Measurements from ENCODE around the gene ITPR1.

DNA sequence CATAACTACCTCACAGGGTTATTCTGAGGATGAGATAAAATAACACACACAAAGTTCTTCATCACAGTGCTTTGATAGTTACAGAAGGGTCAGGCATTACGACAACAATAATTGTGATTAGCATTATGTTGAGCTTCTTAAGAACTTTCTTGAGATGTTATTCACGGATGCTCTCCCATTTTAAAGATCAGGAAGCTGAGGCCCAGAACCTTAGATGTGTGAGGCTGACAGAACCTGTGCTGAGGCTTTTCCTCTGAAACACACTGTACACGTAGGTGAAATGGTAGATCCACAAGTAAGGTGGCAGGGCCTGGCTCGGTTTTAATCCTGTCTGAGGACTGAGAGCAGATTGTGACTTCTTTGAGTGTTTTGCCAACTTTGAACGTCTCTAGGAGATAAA, 274.9 kb downstream of the ITPR1 start:
- TF ChIP-seq, protein P1, sequence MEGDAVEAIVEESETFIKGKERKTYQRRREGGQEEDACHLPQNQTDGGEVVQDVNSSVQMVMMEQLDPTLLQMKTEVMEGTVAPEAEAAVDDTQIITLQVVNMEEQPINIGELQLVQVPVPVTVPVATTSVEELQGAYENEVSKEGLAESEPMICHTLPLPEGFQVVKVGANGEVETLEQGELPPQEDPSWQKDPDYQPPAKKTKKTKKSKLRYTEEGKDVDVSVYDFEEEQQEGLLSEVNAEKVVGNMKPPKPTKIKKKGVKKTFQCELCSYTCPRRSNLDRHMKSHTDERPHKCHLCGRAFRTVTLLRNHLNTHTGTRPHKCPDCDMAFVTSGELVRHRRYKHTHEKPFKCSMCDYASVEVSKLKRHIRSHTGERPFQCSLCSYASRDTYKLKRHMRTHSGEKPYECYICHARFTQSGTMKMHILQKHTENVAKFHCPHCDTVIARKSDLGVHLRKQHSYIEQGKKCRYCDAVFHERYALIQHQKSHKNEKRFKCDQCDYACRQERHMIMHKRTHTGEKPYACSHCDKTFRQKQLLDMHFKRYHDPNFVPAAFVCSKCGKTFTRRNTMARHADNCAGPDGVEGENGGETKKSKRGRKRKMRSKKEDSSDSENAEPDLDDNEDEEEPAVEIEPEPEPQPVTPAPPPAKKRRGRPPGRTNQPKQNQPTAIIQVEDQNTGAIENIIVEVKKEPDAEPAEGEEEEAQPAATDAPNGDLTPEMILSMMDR (IDR thresholded peaks at IDR 0.05) = no peak
- no peak for TF ChIP-seq POLR2A (IDR thresholded peaks at IDR 0.05)

All from heart left ventricle (tissue), 13 donors.